ENCODE results near the gene UNC50. TPM values are rescaled to one million over a fixed set of nuclear protein-coding genes. Genes with fewer than 3 reads are reported as not detected.
"Not testable (repeated sequence)": the region's sequence is repeated elsewhere in the genome, so short reads cannot be mapped to it uniquely, and the experiment has no call there.

Gene UNC50
- total RNA-seq, 1 donor from 2014 or later, result 32.0 TPM

- Histone ChIP-seq H3K9me3 (replicated peaks) (no peaks in the 10 kb centered on the region), H3K4me3 (no peak overlapping the region), H3K27me3 (ENCODE audit: low read depth) (no peaks in the 10 kb centered on the region), H3K4me1 (no peaks in the 10 kb centered on the region), H3K36me3 (peaks cover 46% of the 10 kb centered on the region), H3K27ac (replicated peaks) (no peak overlapping the region)
- DNase-seq, result no peak
- intact Hi-C loops (cut with micrococcal nuclease), result no loop called here
- no peak for TF ChIP-seq CTCF (IDR thresholded peaks at IDR 0.05; ENCODE audit: borderline replicate concordance)
These were observed 19.4 kb upstream of the UNC50 start for GRCh38 chr2:98588880-98589431.

- no peaks in the 10 kb centered on the region for H3K27me3 ChIP-seq (ENCODE audit: low read depth)
- intact Hi-C loops (cut with micrococcal nuclease), result no loop called here
- peaks cover 3% of the 10 kb centered on the region for H3K9me3 ChIP-seq (replicated peaks)
- no peaks in the 10 kb centered on the region for H3K4me1 ChIP-seq
- no peak overlapping the region for H3K4me3 ChIP-seq
- no peak overlapping the region for H3K27ac ChIP-seq (replicated peaks)
- DNase-seq, result no peak
- peaks cover 42% of the 10 kb centered on the region for H3K36me3 ChIP-seq
- no peak for TF ChIP-seq CTCF (IDR thresholded peaks at IDR 0.05; ENCODE audit: borderline replicate concordance)
These were observed 18.9 kb upstream of the UNC50 start for GRCh38 chr2:98589489-98589888.

GRCh38 chr2:98592565-98592964, 15.8 kb upstream of the UNC50 start:
- DNase-seq, result no peak
- Histone ChIP-seq H3K4me1 (no peaks in the 10 kb centered on the region), H3K27me3 (ENCODE audit: low read depth) (no peaks in the 10 kb centered on the region), H3K9me3 (replicated peaks) (peaks cover 3% of the 10 kb centered on the region), H3K4me3 (no peak overlapping the region), H3K36me3 (peaks cover 32% of the 10 kb centered on the region), H3K27ac (replicated peaks) (no peak overlapping the region)
- intact Hi-C loops (cut with micrococcal nuclease), result no loop called here
- TF ChIP-seq CTCF (IDR thresholded peaks at IDR 0.05; ENCODE audit: borderline replicate concordance), result no peak

GRCh38 chr2:98594665-98595064, 13.7 kb upstream of the UNC50 start:
- H3K9me3 ChIP-seq (replicated peaks); H3K27ac ChIP-seq (replicated peaks); H3K4me3 ChIP-seq; H3K27me3 ChIP-seq (ENCODE audit: low read depth); intact Hi-C loops (cut with micrococcal nuclease); H3K4me1 ChIP-seq; DNase-seq: not testable (repeated sequence)
- H3K36me3 ChIP-seq, result peaks cover 46% of the 10 kb centered on the region

- no peak overlapping the region for H3K27ac ChIP-seq (replicated peaks)
These were observed 9.5 kb upstream of the UNC50 start for GRCh38 chr2:98598781-98599428.

More at GRCh38 chr2:98598781-98599428, 9.5 kb upstream of the UNC50 start:
- no peak for DNase-seq
- Histone ChIP-seq H3K36me3 (peaks cover 71% of the 10 kb centered on the region), H3K4me1 (peaks cover 8% of the 10 kb centered on the region), H3K27me3 (ENCODE audit: low read depth) (no peaks in the 10 kb centered on the region), H3K9me3 (replicated peaks) (peaks cover 3% of the 10 kb centered on the region), H3K4me3 (no peak overlapping the region)
- TF ChIP-seq CTCF (IDR thresholded peaks at IDR 0.05; ENCODE audit: borderline replicate concordance), result no peak
- intact Hi-C loops (cut with micrococcal nuclease), result no loop called here

Data from left ventricle myocardium inferior (tissue), 1 donor.